ENCODE measurements around the gene FBXL15.

The FBXL15 gene

DNA sequence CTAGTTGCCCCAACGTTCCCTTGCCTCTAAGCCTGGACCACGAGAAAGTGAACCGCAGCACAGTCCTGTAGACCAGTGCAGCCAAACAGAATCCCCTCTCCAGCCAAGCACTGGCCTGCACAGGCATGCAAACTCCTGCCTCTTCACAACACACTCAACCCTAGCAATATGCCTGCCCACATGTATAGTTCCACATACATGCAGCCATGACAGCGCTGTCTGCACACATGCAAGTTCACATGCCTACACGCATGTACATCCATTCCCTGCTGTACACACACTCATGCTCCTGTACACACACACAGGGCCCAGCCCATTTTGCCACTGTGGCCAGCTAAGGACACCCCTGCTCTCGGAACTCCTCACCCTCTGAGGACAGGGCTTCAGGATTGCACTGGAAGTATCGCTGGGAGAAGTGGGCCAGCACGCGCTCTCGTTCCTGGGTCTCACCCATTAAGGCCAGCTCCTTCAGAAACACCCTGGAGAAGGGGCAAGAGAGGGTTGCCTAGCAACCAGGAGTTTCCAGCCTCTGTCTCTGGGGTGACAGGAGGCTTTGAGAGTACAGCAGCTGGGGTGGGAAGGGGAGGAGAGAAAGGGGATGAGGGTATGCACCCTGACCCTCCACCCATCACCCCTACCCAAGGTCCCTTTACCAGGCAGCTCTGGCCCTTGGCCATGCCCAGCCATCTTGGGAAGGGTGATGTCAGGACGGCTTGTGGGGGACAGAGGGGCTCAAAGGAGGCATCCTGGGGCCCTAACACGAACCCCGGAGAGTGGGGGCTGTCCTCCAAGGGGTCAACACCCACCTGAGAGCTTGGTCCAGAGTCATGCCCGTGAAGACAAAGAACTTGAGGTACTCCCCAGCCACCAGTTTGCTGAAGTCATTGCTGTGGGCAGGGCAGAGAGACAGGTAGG, 9.0 kb upstream of the FBXL15 start:
- DNase-seq: no peak

DNA sequence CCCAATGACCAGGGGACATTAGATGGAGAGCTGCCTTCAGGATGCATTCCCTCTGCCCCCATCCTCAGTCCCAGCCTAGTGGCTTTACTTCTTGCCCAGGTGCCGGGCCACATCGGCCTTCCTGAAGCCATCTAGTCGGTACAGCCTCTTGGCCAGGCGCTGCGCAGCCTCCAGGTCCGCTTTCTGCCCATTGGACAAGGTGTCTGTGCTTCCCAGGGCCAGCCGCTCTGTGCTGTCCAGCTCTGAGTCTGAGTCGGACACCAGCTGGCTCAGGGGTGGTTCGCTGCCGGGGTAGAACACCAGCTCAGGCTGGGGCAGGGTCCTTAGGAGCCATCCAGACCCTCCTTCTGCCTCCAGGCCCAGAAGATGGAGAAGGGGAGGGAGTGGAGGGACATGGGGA, 8.3 kb upstream of the FBXL15 start:
- DNase-seq: no peak

DNA sequence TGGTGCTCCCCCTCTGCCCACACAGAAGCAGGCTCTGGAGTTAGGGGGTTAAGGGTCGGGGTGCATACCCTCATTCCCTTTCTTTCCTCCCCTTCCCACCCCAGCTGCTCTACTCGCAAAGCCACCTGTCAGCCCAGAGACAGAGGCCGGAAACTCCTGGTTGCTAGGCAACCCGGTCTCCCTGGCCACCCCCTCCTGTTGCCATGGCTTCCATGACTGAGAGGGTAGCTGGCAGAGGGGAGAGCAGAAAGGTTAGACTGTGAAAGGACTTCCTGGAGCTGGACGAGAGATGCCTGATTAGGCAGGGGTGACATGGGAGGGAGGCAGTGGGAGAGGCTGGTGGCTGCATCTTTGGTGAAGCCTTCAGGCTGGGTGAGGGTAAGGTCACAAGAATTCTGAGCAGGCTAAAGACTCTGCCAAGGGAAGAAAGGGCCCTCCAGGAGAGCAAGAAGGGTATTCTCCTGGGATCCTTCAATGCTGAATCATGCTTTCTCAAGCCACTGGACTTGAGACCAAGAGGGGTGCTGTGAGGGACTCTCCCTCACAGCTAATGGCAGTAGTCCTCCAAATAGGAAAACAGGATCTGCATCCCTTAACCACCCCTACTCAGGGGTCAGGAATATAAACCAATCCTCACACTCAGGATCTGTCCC, 7.5 kb upstream of the FBXL15 start:
- no peak for DNase-seq

DNA sequence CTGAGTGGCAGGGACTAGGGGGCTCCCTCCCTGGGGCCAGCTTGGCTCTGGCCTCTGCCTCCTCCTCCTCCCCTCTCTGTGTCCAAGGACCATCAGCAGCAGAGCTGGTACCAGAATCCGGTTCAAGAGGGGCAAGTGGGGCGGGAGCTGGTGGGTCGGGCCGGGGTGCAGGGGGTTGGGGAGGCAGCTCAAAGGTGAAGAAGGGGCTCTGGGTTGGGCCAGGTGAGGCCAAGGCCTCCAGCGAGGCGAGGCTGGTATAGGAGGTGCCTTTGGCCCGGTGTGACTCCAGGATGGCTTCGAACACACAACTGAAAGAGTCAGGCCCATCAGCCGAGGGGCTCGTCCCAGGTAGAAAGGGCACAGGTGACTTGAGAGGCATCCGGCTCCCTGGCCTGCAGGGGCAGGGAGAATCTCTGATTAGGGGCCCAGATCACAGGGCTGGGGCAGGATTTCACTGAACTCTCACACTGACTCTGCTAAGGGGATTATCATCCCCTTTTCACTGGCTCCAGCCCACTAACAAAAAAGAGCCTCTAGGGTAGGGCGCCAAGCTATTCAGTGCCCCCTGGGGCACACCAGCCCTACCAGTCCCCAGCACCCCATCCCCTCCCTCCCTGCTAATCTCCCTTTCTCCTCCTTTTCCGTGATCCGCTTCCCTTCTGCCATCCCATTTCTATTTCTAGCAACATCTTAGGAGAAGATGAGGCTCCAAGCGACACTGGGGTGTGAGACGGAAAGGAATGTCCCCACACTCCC, 6.7 kb upstream of the FBXL15 start:
- no peak for DNase-seq

DNA sequence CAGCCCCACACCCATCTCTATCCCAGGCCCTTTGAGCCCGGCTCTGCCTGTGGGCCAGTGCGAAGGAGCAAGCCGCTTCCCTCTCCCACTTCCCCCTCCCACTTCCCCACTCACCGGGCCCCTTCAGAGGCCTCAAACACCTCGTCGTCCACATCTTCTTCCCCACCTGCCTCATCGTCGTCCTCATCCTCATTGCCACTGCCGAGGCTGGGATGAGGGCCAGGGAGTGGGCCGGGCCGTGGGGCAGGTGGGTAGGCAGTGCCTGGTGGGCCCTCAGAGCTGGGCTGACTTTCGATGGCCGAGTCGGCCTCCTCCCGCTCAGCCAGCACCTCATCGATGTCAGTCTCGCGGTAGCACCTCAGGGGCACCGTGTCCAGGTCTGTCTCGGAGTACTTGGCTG, 5.9 kb upstream of the FBXL15 start:
- DNase-seq: no peak

DNA sequence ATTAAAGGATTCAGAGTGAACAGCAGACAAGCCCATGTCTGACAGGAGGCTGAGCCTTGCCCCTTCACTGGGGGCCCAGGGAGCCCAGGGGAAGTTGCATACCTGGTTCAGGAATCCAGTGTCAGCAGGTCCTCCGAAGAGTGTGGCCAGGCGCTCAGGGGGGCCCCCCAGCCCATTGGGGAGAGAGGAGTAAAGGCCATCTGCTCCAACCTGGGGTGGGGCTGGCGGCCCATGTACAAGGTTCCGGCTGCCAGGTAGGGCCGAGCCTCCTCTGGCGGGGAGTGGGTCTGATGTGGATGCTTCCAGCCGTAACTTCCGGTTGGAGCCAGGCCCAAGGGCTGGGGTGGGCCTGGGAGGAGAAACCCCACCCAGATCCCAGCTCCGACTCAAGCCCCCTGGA, 4.4 kb upstream of the FBXL15 start:
- no peak for DNase-seq

DNA sequence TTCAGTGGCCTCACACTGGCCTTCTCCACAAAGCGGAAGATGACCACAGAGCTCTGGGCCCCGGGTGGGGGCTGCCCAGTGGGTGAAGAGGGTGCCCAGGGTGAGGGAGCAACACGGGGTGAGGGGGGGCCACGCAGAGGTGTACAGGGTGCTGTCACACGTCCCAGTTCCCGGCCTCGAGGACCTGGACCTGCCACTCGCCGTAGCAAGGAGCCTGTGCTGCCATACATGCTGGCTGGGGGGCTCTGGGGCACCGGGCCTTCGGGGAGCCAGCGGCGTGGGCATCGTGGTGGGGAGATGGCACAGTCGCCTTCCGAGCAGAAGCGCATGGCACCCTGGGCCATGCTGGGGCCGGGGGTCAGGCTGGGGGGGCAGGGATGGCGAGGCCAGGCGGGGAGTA, 3.9 kb upstream of the FBXL15 start:
- DNase-seq: no peak

DNA sequence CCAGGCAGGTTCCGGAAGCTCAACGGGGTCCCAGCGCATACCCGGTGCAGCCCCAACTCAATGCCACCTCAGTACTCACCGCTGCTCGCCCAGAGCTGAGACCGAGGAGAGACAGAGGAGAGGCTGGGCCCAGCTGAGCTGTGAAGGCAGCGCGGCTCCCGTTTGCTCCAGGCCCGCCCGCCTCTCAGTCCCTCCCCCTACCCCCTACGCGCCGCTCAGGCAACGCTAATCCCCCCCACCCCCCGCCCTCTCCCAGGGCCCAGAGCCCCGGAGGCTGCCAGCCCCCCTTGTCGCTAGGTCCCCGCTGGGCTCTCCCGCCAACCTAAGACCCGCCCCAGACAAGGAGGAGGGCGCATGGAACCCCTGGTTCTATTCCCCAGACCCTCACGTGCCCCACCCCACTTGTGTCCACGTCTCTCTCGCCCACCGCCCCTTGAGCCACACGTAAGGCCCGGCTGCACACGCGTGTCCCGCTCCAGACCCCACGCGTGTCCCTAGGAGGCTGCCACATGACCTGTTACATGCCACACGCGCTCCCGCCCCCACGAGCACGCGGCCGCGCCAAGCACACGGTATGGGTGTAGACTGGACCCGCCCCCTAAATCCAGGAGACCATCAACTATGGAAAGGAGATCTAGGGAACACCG, 1.9 kb upstream of the FBXL15 start, which contains the start of gene PSD:
TSS of gene PSD (minus strand) at position 164 of the 647 bp plus-strand sequence. CDS start 1,747 bp downstream, outside the sequence.
- no peak for DNase-seq

DNA sequence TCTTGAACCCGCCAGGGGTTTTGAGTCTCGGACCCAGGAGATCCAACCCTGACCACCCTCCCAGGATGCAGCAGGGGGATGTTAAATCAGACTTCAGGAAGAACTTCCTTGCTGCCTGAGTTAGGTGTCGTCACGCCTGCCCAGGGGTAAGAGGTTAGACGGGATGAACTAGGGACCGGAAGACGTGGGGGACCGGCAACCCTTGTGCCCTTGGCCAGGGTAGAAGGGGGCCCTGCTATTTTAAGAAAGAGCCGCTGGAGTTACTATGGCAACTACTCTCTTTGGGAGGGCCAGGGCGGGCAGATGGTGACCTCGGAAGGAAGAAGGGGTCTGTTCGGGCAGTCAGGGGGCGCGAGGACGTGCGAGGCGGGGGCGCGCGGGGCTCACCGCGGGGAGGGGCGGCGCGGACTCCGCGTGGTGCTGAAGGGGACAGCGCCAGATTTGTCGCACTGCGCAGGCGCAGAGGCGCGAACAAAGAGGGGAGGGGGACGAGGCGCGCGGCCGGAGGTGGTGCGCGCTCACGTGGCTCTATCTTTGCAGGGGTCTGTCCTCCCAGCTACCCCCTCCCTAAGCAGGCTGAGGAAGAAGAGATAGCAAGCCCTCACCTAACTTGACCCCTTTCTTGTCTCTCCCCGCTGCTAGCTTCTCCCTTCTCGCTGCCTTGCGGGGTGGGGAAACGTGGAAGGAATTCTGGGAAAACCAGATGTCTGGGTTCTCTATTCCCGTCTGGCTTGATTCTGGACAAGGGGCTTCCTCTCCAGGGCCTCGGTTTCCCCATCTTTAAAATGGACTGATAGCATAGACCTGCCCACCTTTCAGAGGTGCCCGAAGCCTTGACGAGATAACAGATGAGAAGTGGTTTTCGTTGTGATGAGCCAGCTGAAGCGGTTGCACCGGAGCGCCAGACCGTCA, 1.1 kb upstream of the FBXL15 start:
- DNase-seq: no peak

DNA sequence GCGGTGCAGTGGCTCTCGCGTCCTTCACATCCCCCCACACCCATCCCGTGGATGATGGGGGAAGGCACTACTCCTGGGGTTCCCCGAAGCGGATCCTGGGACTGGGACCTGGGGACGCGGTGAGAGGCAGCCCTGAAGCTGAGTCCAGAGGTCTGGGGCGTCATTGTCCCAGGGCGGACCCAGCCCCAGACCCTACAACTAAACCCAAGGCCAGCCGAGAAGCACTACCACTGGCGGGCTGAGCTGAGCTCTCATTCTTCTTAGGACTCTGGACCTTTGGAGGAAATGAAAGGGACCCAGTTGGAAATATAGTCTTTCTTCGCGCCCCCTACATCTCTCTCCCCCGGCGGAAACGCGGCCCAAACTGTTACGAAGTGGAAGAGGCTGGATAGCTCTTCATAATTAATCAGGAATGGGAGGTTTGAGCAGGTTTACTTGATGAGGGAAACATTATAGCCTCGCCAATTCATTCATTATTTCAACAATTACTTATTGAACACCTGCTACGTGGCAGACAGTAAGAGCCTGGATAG, 389 bp upstream of the FBXL15 start:
- DNase-seq: no peak

DNA sequence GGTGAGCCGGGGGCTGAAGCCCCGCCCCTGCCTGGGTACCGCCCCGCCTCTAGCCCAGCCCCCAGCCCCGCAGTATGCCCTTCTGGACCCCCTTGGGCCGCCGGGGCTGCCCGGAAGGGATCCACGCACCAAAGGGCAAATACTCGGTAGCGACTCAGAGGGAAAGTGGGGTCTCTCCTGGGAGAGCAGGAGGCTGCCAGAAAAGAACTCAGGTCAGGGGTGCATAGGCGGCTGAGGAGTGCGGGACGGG, 796 bp downstream of the FBXL15 start:
- DNase-seq: no peak

DNA sequence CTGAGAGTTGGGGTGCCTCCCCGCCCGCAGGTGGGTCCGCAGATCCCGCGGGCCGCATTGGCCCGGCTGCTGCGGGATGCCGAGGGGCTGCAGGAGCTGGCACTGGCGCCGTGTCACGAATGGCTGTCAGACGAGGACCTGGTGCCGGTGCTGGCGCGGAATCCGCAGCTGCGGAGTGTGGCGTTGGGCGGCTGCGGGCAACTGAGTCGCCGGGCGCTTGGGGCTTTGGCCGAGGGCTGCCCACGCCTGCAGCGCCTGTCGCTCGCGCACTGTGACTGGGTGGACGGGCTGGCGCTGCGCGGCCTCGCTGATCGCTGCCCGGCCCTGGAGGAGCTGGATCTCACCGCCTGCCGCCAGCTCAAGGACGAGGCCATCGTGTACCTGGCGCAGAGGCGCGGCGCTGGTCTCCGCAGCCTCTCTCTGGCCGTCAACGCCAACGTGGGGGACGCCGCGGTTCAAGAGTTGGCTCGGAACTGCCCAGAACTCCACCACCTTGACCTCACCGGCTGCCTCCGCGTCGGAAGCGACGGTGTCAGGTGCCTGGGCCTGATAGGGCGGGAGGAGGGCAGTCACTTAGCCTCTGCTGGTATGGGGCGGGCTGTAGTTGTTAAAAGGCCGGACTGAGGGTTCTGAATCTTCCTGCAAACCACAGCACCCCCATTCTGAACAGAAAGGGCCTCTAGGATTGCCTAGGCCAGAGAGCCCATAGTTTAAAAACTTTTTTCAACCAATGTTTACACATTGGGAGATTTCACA, 1.3 kb downstream of the FBXL15 start:
- no peak for DNase-seq

DNA sequence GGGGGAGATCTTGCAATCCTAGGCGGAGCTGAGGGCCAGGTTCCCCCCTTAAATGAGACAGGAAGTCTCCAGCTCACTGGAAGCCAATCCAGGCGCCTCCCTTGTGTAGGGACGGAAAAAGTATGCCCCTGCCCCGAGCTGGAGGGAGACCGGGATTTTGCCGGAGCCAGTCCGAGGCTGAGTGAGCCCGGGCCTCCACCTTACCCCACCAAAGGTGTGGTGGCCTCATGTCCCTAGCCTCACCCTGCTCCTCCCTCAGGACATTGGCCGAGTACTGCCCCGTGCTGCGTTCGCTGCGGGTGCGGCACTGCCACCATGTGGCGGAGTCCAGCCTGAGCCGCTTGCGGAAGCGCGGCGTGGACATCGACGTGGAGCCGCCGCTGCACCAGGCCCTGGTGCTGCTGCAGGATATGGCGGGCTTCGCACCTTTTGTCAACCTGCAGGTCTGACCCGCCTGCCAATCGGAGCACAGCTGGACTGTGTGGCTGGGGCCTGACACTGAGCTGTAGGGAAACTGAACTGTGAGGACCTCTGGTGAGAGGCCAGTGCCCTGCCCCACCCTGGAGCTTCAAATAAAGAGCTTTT, 2.0 kb downstream of the FBXL15 start:
- DNase-seq: peak; percentile 28

DNA sequence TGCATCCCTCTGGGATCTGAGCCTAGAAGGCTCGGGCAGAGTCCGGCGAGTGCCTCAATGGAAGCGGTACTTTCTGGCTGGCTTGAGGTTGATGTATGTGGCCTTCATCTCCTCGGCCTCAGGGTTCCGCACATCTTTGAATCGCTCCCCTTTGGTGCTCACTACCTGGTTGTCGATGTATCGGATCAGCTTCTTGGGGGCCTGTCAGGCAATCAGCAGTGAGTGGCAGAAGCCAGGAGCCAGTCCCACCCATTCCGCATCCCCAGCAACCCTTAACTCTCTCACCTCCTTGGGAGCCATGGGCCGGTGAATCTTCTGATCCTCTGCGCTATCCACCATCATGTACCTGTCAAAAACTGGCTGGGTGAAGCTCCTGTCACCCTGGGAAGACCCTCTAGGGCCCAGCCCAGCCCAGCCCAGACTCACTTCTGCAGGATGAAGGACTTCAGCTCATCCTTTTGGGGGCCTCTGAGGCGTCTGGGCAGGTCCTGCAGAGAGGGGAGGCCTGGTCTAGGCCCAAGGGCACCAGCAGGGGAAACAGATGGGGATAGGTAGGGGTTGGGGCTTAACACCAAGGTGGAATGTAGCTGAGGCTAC, 2.8 kb downstream of the FBXL15 start:
- DNase-seq: no peak

DNA sequence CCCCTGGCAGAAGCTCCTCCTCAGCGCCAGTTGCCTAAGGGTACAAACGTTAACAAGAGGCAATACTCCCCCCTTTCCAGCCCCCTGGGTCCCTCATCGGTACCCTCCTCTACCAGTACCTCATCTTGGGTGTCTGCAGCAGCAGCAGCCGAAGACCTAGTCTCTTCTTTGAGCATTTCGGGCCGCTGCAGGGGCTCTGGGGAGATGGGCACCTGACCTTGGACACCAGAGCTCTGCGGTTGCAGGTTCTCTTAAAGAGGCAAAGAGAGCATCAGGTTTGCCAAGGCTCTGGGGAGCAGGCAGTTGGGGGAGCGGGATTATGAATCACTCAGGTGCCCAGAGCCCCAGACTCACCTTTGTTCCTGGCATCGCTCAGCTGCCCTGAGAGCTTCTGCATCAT, 3.5 kb downstream of the FBXL15 start:
- DNase-seq: no peak

DNA sequence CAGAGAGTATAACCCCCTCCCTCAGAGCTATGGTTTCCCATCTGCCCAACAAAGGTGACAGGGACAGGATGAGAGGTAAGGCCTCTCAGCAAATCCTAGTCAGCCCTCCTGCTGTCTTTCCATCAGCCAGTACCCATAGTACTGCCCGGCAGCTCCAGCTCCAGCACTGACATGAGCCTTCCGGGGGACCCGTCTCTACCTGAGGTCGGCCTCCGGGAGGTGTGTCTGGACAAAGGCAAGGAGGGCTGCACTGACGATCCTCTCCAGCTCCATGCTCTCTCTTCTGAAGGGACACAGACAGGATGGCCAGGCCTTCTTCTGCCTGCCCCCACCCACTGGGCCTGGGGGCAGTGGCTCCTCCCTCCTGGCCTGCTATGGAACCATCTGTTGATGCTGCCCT, 4.3 kb downstream of the FBXL15 start:
- DNase-seq: no peak

DNA sequence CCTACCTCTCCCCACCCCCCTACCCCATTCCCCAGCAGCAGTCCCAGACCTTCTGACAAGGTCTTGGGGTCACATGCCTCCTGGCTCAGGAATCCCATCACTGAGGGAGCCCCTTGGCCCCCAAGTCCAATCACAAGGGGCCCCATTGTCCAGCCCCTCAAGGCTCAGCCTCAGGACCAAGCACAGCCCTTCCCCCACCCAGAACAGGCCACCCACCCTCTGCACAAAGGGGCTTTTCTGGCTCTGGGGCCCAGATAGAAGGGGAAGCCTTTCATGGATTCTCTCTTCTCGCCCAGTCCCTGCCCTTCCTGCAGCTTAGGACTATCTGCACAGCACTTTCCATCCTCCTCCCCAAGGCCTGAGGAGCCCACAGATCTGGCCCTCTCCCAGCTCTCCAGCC, 4.8 kb downstream of the FBXL15 start:
- DNase-seq: no peak

DNA sequence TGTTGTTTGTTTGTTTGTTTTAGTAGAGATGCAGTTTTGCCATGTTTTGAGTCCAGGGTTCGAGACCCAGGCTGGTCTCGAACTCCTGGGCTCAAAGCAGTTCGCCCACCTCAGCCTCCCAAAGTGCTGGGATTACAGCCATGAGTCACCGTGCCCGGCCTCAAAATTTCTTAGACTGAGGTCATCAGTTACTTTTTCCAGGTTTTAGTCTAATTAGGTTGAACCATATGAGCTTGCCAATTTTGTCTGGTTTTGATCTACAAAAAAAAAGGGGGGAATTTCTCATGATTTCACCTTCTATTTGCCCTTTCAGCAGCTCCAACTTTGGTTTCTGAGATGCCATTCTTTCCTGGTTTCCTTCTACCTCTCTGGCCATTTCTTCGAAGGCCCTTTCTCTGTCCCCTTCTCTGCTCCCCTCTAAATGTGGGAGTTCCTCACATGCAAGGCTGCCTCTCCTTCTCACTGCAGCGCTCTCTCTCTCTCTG, 6.2 kb downstream of the FBXL15 start:
- no peak for DNase-seq

DNA sequence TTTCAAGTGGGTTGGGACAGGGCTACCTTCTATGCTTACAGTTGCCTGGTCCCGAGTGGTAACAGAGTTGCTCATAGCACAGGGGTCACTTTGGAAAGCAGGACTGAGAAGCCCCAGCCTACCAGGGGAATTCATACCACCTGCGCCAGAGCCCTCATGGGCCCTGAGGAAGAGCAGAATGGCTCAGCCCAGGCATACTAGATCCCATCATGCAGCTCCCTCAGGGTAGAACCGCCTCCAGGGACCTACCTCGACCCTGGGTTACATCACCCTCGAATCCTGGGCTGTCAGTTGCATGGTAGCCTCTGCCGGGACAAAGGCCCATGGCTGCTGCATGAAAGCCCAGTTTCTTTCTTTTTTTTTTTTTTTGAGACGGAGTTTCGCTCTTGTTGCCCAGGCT, 8.8 kb downstream of the FBXL15 start:
- DNase-seq: no peak

DNA sequence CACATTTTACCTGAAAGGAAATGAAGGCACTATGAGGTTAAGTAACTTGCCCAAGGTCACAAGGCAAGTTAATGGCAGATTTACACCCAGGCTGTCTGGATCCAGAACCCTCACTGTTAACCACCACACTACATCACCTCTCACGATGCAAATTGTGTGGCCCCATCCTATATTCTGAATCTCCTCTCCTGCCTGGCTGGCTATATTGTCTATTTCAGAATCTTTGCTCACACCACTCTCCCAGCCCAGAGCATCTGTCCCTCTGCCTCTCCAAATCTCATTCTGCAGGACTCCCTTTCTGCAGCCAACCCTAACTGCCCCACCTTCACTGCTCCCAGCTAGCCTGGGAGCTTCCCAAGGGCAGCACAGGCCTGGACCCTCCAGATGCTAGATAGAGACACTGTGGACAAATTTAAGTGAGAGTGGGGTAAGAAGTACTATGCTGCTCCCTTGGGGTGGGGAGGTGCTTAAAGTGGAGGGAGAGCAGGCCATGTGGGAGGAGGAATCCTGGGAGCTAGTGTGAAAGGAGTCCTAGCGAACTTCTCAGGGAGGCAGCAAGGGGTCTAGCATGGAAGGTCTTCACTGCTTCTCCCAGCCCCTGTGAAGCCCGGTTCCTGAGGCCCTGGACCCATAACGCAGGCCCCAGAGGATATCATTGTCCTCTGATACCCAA, 11.0 kb downstream of the FBXL15 start:
- no peak for DNase-seq
